K562 (cell line): ENCODE data around the gene PTK7. TPM values are rescaled to one million over a fixed set of nuclear protein-coding genes. Genes with fewer than 3 reads are reported as not detected.

ENCODE experiments used
- ARID1B ChIP-seq: fragments of 450-650 bp; IDR thresholded peaks from 2 replicates; pipeline ENCODE4 v1.6.1; 2016; ENCODE audit warnings: antibody characterized with exemption, mild to moderate bottlenecking, inconsistent platforms
- CXXC5 ChIP-seq: fragments of 250-450 bp; sonication (Bioruptor Pico); IDR thresholded peaks from 2 replicates; pipeline ENCODE4 v1.8.0; 2022; ENCODE audit warnings: inconsistent platforms, mild to moderate bottlenecking, moderate library complexity
- HDAC1 ChIP-seq, 2 experiments: fragments of 450-650 bp; IDR thresholded peaks; 2 replicates each; pipeline ENCODE4 v1.6.1; 2016 to 2017; ENCODE audit warnings: inconsistent platforms in 1 of 2, mild to moderate bottlenecking in 1 of 2, moderate library complexity in 1 of 2
- HIVEP1 ChIP-seq: fragments of 250-450 bp; sonication (Bioruptor Pico); IDR thresholded peaks from 2 replicates; pipeline ENCODE4 v1.4.0; 2020; ENCODE audit warnings: mild to moderate bottlenecking
- MEIS2 ChIP-seq: fragments of 450-650 bp; IDR thresholded peaks from 2 replicates; pipeline ENCODE4 v1.6.1; 2014; ENCODE audit warnings: mild to moderate bottlenecking; ENCODE audit not compliant: partially characterized antibody
- MYNN ChIP-seq, 2 experiments: sonication (generic); formaldehyde crosslinking in 1 of 2; IDR thresholded peaks; 2 replicates each; pipeline versions ENCODE4 v1.5.0 to v1.6.1; 2016 to 2020; ENCODE audit warnings: antibody characterized with exemption in 1 of 2, missing genetic modification reagents in 1 of 2
- PCBP1 ChIP-seq: fragments of 200-400 bp; formaldehyde crosslinking; IDR thresholded peaks from 2 replicates; pipeline ENCODE4 v1.6.1; 2018; ENCODE audit warnings: mild to moderate bottlenecking, low read depth, low read length; ENCODE audit not compliant: poor library complexity, severe bottlenecking
- SOX6 ChIP-seq: fragments of 450-650 bp; IDR thresholded peaks from 2 replicates; pipeline ENCODE4 v1.6.1; 2014; ENCODE audit warnings: mild to moderate bottlenecking
- SRF ChIP-seq, 2 experiments: fragments of 250-450, 450-650 bp in 1 of 2; sonication (Bioruptor Pico) in 1 of 2; sonication (generic) in 1 of 2; formaldehyde crosslinking; IDR thresholded peaks; 2 replicates each; pipeline versions ENCODE4 v1.5.0 to v1.5.1; 2020 to 2022; ENCODE audit warnings: mild to moderate bottlenecking in 1 of 2, missing genetic modification reagents in 1 of 2
- TEAD4 ChIP-seq, 2 experiments: sonication (generic) in 1 of 2; formaldehyde crosslinking in 1 of 2; IDR thresholded peaks; 2 replicates each; pipeline versions ENCODE4 v1.6.1 to v1.8.0; 2012 to 2022; ENCODE audit warnings: borderline replicate concordance in 1 of 2, inconsistent platforms in 1 of 2, low read length in 1 of 2, mild to moderate bottlenecking in 1 of 2, missing genetic modification reagents in 1 of 2
- TSC22D4 ChIP-seq: fragments of 450-650 bp; IDR thresholded peaks from 2 replicates; pipeline ENCODE4 v1.6.1; 2016; ENCODE audit warnings: missing genetic modification characterization, missing biosample characterization, control low read depth
- ZNF668 ChIP-seq: fragments of 250-450 bp; sonication (Bioruptor Pico); IDR thresholded peaks from 2 replicates; pipeline ENCODE4 v1.8.0; 2022; ENCODE audit warnings: mild to moderate bottlenecking, inconsistent platforms
- polyA plus RNA-seq, 8 experiments: library from polyadenylated mRNA; depleted of rRNA in 4 of 8; stranded (reverse) in 5 of 8; unstranded in 3 of 8; fragments of >200 nt; fragmentation: Nextera tagmentation in 2 of 8; fragmentation: Illumina TruSeq in 1 of 8; extraction: Ambion mirVana in 2 of 8; extraction: Trizol in 1 of 8; gene quantifications; 2 replicates each; pipeline versions ENCODE4 v1.2.1 to v1.2.3, GENCODE V29; 2011 to 2014; ENCODE audit warnings: inconsistent platforms in 1 of 8, missing spikeins in 1 of 8
- total RNA-seq, 7 experiments: library from RNA; depleted of rRNA in 6 of 7; stranded (reverse); fragments of >200 nt in 6 of 7; fragmentation: Illumina TruSeq in 2 of 7; extraction: Trizol in 2 of 7; gene quantifications; 2 replicates each; pipeline versions ENCODE4 v1.2.1 to v1.2.3, GENCODE V29; 2011 to 2021; ENCODE audit warnings: low replicate concordance in 1 of 7
- TF ChIP-seq, protein P1 (sequence below): fragments of 450-650 bp; IDR thresholded peaks from 2 replicates; pipeline ENCODE4 v1.6.1; 2016
- TF ChIP-seq, protein P2 (sequence below): fragments of 450-650 bp; IDR thresholded peaks from 2 replicates; pipeline ENCODE4 v1.7.0; 2016; ENCODE audit warnings: borderline replicate concordance
- TF ChIP-seq, protein P3 (sequence below), 3 experiments: fragments of 200-800 bp in 1 of 3; fragments of 250-450 bp in 1 of 3; fragments of 450-650 bp in 1 of 3; sonication (Bioruptor Pico) in 1 of 3; sonication (Bioruptor generic) in 1 of 3; formaldehyde crosslinking in 1 of 3; IDR thresholded peaks; 2 replicates each; pipeline versions ENCODE4 v1.6.1 to v1.8.0; 2016 to 2022; ENCODE audit warnings: mild to moderate bottlenecking in 2 of 3, missing genetic modification characterization in 2 of 3, missing compliant biosample characterization in 1 of 3, moderate library complexity in 1 of 3

Gene PTK7
- total and polyA plus RNA-seq, 9 of the 15 experiments (the other 6 are each of a cell fraction or from before 2014, with no cell fraction given), result 0.20 to 6.8 (median 4.2) TPM

DNA sequence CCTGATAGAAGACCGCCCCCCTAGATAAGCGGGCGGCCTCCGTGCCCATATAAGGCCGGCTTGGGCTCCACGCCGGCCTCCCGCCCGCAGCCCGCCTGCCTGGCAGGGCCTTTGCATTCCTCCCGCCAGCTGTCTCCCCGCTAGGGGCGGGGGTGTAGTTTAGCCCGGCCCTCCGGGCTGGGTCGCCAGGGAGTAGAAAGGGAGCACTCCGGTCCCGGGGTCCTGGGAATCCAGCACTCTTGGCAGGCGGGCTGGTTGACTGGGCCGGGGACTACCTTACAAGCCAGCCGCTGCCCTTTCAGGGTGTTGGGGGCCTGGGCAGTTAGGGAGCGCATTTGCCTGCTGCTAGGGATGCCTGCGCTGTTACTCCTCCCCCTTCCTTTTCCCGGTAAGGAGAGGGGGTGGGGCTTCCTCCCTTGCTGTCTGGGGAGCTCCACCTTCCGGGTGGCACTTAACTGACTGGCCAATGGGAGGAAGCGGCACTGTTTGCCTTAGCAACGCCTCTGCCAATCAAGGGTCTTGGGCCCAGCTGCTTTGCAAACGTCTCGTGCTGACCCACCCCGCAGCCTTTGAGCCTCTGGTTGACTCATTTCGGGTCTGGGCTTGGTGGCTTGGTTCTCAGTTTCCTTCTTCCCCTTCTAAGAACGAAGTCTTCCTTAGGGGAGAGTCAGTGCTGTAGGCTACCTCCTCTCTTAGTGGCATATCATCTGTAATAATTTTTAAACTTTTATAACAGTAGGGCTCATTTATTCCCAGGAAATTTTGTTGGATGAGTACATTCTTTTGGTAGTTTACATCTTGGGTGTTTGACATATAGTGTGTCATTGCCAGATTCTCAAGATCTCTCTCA, 98.4 kb downstream of the PTK7 start (continued):
- TF ChIP-seq SRF (CRISPR knock-in tag; IDR thresholded peaks at IDR 0.05) (peak; percentile 77 to 86), MEIS2 (peak; percentile 58), CXXC5 (peak; percentile 34; the same call in 1 of the 2 replicates), ARID1B (0 out of 2 replicates have a peak, but pooled peaks have one; percentile 8), SOX6 (0 out of 2 replicates have a peak, but pooled peaks have one; percentile 21), HIVEP1 (CRISPR knock-in tag) (peak; percentile 4; the same call in 1 of the 2 replicates), MYNN (IDR thresholded peaks at IDR 0.05) (peak; percentile 59; the same call in 1 of the 2 replicates), MYNN (CRISPR knock-in tag; IDR thresholded peaks at IDR 0.05) (no peak), PCBP1 (no peak), TSC22D4 (tag) (no peak), HDAC1 (IDR thresholded peaks at IDR 0.05) (peak in 1 of 2 experiments; percentile 48; a peak in 2 of 4 replicates), TEAD4 (IDR thresholded peaks at IDR 0.05; ENCODE audit: low read length) (peak; percentile 27; the same call in 1 of the 2 replicates), TEAD4 (CRISPR knock-in tag; IDR thresholded peaks at IDR 0.05; ENCODE audit: borderline replicate concordance) (no peak), ZNF668 (CRISPR knock-in tag) (0 out of 2 replicates have a peak, but pooled peaks have one; percentile 54)
- TF ChIP-seq, protein P1, sequence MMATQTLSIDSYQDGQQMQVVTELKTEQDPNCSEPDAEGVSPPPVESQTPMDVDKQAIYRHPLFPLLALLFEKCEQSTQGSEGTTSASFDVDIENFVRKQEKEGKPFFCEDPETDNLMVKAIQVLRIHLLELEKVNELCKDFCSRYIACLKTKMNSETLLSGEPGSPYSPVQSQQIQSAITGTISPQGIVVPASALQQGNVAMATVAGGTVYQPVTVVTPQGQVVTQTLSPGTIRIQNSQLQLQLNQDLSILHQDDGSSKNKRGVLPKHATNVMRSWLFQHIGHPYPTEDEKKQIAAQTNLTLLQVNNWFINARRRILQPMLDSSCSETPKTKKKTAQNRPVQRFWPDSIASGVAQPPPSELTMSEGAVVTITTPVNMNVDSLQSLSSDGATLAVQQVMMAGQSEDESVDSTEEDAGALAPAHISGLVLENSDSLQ, result peak; percentile 98
- TF ChIP-seq, protein P2, sequence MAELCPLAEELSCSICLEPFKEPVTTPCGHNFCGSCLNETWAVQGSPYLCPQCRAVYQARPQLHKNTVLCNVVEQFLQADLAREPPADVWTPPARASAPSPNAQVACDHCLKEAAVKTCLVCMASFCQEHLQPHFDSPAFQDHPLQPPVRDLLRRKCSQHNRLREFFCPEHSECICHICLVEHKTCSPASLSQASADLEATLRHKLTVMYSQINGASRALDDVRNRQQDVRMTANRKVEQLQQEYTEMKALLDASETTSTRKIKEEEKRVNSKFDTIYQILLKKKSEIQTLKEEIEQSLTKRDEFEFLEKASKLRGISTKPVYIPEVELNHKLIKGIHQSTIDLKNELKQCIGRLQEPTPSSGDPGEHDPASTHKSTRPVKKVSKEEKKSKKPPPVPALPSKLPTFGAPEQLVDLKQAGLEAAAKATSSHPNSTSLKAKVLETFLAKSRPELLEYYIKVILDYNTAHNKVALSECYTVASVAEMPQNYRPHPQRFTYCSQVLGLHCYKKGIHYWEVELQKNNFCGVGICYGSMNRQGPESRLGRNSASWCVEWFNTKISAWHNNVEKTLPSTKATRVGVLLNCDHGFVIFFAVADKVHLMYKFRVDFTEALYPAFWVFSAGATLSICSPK, result no peak
- TF ChIP-seq, protein P3, sequence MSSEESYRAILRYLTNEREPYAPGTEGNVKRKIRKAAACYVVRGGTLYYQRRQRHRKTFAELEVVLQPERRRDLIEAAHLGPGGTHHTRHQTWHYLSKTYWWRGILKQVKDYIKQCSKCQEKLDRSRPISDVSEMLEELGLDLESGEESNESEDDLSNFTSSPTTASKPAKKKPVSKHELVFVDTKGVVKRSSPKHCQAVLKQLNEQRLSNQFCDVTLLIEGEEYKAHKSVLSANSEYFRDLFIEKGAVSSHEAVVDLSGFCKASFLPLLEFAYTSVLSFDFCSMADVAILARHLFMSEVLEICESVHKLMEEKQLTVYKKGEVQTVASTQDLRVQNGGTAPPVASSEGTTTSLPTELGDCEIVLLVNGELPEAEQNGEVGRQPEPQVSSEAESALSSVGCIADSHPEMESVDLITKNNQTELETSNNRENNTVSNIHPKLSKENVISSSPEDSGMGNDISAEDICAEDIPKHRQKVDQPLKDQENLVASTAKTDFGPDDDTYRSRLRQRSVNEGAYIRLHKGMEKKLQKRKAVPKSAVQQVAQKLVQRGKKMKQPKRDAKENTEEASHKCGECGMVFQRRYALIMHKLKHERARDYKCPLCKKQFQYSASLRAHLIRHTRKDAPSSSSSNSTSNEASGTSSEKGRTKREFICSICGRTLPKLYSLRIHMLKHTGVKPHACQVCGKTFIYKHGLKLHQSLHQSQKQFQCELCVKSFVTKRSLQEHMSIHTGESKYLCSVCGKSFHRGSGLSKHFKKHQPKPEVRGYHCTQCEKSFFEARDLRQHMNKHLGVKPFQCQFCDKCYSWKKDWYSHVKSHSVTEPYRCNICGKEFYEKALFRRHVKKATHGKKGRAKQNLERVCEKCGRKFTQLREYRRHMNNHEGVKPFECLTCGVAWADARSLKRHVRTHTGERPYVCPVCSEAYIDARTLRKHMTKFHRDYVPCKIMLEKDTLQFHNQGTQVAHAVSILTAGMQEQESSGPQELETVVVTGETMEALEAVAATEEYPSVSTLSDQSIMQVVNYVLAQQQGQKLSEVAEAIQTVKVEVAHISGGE (CRISPR knock-in tag; IDR thresholded peaks at IDR 0.05), result peak in 1 of 3 experiments; percentile 47; a peak in 2 of 6 replicates
